ENCODE data around the gene IQSEC3. TPM values are rescaled to one million over a fixed set of nuclear protein-coding genes. Genes with fewer than 3 reads are reported as not detected.

IQSEC3 gene
- total and polyA plus RNA-seq, 2 of the 13 experiments (the other 11 are each of a cell fraction or from before 2014, with no cell fraction given), result not detected

DNA sequence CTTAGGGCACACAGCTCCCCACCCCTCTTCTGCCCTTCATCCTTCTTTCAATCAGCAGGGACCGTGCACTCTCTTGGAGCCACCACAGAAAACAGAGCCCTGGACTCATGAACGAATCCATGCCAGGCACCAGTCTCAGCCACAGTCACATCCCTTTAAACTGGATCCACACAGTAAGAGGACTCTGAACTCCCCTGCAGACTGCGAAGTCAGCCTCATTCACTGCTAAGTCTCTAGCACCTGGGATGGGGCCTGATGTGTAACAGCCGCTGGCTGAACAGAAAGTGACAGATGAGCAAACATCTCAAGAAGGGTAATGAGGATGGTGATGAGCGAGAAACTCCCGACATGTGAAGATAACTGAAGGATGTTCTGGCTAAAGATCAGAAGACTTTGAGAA lies 45.8 kb upstream of the IQSEC3 start (continued):
- no peak for TF ChIP-seq ZNF577 (CRISPR knock-in tag; IDR thresholded peaks at IDR 0.05; ENCODE audit: borderline replicate concordance, low read depth)
- TF ChIP-seq ZNF350 (CRISPR knock-in tag; IDR thresholded peaks at IDR 0.05; ENCODE audit: borderline replicate concordance, low read depth), result no peak
- 0 out of 2 replicates have a peak, but pooled peaks have one; percentile 18 for TF ChIP-seq SIX4 (CRISPR knock-in tag; IDR thresholded peaks at IDR 0.05)
- no peak for TF ChIP-seq ZNF724P (CRISPR knock-in tag; IDR thresholded peaks at IDR 0.05; ENCODE audit: borderline replicate concordance)
- peak; percentile 67 for TF ChIP-seq RARA (CRISPR knock-in tag; IDR thresholded peaks at IDR 0.05)
- TF ChIP-seq TSC22D2 (CRISPR knock-in tag; IDR thresholded peaks at IDR 0.05; ENCODE audit: borderline replicate concordance), result no peak
- peak; percentile 71 for TF ChIP-seq PHF21A (CRISPR knock-in tag; IDR thresholded peaks at IDR 0.05)
- TF ChIP-seq ZNF124 (CRISPR knock-in tag; IDR thresholded peaks at IDR 0.05), result 0 out of 2 replicates have a peak, but pooled peaks have one; percentile 21
- 0 out of 2 replicates have a peak, but pooled peaks have one; percentile 40 for TF ChIP-seq ZSCAN29 (CRISPR knock-in tag; conservative IDR thresholded peaks at IDR 0.05)
- TF ChIP-seq ZNF225 (CRISPR knock-in tag; IDR thresholded peaks at IDR 0.05), result no peak
- TF ChIP-seq SIN3A (IDR thresholded peaks at IDR 0.05; ENCODE audit: borderline replicate concordance, low read depth, low read length), result peak; percentile 80; the same call in 1 of the 2 replicates
- TF ChIP-seq GATAD1 (CRISPR knock-in tag; IDR thresholded peaks at IDR 0.05), result peak; percentile 69; the same call in 1 of the 2 replicates
- TF ChIP-seq RBM39 (IDR thresholded peaks at IDR 0.05; ENCODE audit: low read depth, low read length, poor library complexity, severe bottlenecking), result no peak
- TF ChIP-seq, protein P1, sequence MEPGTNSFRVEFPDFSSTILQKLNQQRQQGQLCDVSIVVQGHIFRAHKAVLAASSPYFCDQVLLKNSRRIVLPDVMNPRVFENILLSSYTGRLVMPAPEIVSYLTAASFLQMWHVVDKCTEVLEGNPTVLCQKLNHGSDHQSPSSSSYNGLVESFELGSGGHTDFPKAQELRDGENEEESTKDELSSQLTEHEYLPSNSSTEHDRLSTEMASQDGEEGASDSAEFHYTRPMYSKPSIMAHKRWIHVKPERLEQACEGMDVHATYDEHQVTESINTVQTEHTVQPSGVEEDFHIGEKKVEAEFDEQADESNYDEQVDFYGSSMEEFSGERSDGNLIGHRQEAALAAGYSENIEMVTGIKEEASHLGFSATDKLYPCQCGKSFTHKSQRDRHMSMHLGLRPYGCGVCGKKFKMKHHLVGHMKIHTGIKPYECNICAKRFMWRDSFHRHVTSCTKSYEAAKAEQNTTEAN (CRISPR knock-in tag; conservative IDR thresholded peaks at IDR 0.05), result 0 out of 2 replicates have a peak, but pooled peaks have one; percentile 51
- no peak for TF ChIP-seq ZNF652 (CRISPR knock-in tag; IDR thresholded peaks at IDR 0.05; ENCODE audit: borderline replicate concordance, low read depth)
- TF ChIP-seq FOXM1 (CRISPR knock-in tag; IDR thresholded peaks at IDR 0.05), result no peak
- no peak for TF ChIP-seq SYNCRIP (IDR thresholded peaks at IDR 0.05; ENCODE audit: insufficient read depth, low read depth, low read length)
- no peak for TF ChIP-seq ZNF317 (CRISPR knock-in tag; IDR thresholded peaks at IDR 0.05)
- TF ChIP-seq MXI1 (IDR thresholded peaks at IDR 0.05; ENCODE audit: borderline replicate concordance, low read depth, low read length), result no peak
- TF ChIP-seq, protein P2, sequence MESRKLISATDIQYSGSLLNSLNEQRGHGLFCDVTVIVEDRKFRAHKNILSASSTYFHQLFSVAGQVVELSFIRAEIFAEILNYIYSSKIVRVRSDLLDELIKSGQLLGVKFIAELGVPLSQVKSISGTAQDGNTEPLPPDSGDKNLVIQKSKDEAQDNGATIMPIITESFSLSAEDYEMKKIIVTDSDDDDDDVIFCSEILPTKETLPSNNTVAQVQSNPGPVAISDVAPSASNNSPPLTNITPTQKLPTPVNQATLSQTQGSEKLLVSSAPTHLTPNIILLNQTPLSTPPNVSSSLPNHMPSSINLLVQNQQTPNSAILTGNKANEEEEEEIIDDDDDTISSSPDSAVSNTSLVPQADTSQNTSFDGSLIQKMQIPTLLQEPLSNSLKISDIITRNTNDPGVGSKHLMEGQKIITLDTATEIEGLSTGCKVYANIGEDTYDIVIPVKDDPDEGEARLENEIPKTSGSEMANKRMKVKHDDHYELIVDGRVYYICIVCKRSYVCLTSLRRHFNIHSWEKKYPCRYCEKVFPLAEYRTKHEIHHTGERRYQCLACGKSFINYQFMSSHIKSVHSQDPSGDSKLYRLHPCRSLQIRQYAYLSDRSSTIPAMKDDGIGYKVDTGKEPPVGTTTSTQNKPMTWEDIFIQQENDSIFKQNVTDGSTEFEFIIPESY (CRISPR knock-in tag; IDR thresholded peaks at IDR 0.05), result peak; percentile 22; the same call in 1 of the 2 replicates
- peak; percentile 48; the same call in 1 of the 2 replicates for TF ChIP-seq MYC (CRISPR knock-in tag; IDR thresholded peaks at IDR 0.05; ENCODE audit: borderline replicate concordance)
- TF ChIP-seq TBX2 (CRISPR knock-in tag; IDR thresholded peaks at IDR 0.05; ENCODE audit: borderline replicate concordance), result peak; percentile 63; the same call in 1 of the 2 replicates
- no peak for TF ChIP-seq AGO1 (IDR thresholded peaks at IDR 0.05; ENCODE audit: low read depth, low read length, poor library complexity, severe bottlenecking)
- TF ChIP-seq PHF8 (CRISPR knock-in tag; IDR thresholded peaks at IDR 0.05), result peak; percentile 32
- no peak for TF ChIP-seq SMARCC2 (IDR thresholded peaks at IDR 0.05)
- TF ChIP-seq, protein P3, sequence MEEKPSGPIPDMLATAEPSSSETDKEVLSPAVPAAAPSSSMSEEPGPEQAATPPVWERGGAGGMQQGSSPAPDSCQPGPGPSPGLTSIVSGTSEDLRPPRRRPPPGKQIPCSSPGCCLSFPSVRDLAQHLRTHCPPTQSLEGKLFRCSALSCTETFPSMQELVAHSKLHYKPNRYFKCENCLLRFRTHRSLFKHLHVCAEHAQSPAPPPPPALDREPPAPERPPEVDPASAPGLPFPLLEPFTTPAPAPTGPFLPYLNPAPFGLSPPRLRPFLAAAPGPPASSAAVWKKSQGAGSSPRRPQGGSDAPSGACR (CRISPR knock-in tag; IDR thresholded peaks at IDR 0.05), result 0 out of 2 replicates have a peak, but pooled peaks have one; percentile 40
- TF ChIP-seq, protein P4, sequence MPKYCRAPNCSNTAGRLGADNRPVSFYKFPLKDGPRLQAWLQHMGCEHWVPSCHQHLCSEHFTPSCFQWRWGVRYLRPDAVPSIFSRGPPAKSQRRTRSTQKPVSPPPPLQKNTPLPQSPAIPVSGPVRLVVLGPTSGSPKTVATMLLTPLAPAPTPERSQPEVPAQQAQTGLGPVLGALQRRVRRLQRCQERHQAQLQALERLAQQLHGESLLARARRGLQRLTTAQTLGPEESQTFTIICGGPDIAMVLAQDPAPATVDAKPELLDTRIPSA (CRISPR knock-in tag; IDR thresholded peaks at IDR 0.05; ENCODE audit: borderline replicate concordance), result no peak
- no peak for TF ChIP-seq NFATC3 (CRISPR knock-in tag; IDR thresholded peaks at IDR 0.05)
